Left cardiac atrium (tissue), 4 donors: Measurements from ENCODE around the gene SLC24A3. TPM values are rescaled to one million over a fixed set of nuclear protein-coding genes. Genes with fewer than 3 reads are reported as not detected.
A peak's percentile ranks its signal among the peaks of the same experiment; 100 is the strongest.

Experiments
- ATAC-seq, 2 donors: fragments of 200-7000 bp; cut with Tn5 transposase; one replicate each; pipeline ENCODE4 v1.9.1; 2020; ENCODE audit warnings: mild to moderate bottlenecking in 2 of 2, moderate library complexity in 2 of 2
- DNase-seq: peaks from one replicate; pipeline ENCODE4 v3.0.0-alpha.2; 2020
- intact Hi-C, 2 donors: fragments of 100-400 bp; cut with DNase I; formaldehyde crosslinking; loops; one replicate each; pipeline versions ENCODE4 v1.14.1 to v1.15.1; 2022 to 2023
- total RNA-seq, 2 donors: library from RNA; stranded (reverse); fragmentation: NEBNext Ultra II Directional; extraction: Animal tissue kit (Norgen Biotek cat#: 25700); gene quantifications; one replicate each; pipeline ENCODE4 v1.2.1, GENCODE V29; 2021
- donor health status: DM: no; HTN: yes; CAD: no.
- donor health status: DM: no; HTN: yes; CAD: no; lungs with severe emphysema.
- donor health status: DM: yes; HTN: yes; CAD: no.
- donor health status: Dilated cardiomyopathy.

SLC24A3 gene
- total RNA-seq, 2 donors from 2014 or later: 2.1 to 4.1 TPM

GRCh38 chr20:19462491-19462890 is 250.0 kb downstream of the SLC24A3 start:
- ATAC-seq: no peak
- no peak for DNase-seq
- intact Hi-C loops: no loop called here

DNA sequence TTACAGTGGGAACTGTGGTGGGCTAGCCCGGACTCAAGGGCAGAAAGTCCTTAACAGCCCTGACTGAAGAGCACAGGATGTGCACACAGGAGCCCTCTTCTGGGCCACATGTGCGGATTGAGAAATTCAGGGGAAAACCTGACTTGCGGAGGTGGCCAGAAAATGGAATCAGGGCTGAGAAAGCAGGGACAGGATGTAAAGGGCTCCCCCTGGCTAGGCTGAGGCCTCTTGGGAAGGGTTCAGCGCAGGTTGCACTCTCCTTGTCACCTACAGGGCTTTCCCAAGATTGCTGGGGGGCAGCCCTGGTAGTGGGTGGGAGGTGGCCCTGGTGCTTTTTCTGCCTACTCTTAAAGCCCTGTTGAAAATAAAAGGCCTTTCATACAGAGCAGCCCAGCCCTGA is 251.2 kb downstream of the SLC24A3 start:
- intact Hi-C loops: no loop called here
- no peak for ATAC-seq
- no peak for DNase-seq

DNA sequence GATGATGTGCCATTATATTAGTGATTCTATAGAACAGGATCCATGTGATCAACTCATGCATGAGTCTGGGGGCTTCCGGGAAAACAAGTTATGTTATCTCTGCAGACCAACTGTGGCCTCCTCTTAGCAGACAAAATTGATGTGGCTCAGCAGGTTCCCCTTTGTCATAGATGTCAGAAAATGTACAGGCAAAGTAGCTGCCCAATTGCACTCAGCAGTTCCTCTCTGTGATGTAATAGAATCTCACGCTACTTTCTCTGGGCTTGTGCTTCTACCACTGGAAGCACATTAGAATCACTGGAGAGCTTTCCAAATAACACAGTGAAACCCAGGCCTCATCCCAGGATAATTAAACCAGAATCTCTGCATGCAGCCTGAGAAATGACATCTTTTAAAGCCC is 253.1 kb downstream of the SLC24A3 start:
- ATAC-seq (no peak), DNase-seq (no peak)
- intact Hi-C loops: no loop called here

DNA sequence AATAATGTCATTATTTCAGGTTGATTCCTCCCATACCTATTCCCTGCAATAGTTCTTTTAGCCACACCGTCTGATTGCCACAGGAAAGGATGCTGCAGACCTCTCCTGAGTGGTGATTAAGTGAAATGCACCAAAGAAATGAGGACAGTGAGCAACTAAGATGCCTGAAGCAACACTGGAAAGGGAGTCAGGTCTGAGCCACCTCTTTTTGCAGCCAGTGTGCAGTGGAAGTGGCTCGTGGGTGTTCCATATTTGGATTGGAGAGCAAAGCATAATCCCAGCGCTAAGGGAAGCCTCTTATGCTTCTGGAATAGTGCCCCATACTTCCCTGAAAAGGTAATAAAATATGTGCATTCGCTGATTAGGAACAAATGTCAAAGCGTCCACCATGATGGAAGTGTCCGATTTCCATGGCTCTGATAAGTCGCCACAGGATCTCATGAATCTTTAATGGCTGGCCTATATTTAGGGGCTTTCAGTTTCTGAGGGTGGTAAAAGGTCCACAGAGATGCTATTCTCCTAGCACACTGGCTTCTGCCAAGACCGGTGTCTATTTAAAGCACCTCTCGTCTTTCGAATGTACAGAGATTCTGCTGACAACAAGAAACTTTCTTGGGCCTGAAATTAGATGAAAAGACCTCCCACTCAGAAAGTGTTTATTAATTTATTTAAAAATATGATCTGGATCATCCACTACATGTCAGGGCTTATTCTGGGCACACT is 253.9 kb downstream of the SLC24A3 start:
- no peak for DNase-seq
- intact Hi-C loops: no loop called here
- no peak for ATAC-seq

DNA sequence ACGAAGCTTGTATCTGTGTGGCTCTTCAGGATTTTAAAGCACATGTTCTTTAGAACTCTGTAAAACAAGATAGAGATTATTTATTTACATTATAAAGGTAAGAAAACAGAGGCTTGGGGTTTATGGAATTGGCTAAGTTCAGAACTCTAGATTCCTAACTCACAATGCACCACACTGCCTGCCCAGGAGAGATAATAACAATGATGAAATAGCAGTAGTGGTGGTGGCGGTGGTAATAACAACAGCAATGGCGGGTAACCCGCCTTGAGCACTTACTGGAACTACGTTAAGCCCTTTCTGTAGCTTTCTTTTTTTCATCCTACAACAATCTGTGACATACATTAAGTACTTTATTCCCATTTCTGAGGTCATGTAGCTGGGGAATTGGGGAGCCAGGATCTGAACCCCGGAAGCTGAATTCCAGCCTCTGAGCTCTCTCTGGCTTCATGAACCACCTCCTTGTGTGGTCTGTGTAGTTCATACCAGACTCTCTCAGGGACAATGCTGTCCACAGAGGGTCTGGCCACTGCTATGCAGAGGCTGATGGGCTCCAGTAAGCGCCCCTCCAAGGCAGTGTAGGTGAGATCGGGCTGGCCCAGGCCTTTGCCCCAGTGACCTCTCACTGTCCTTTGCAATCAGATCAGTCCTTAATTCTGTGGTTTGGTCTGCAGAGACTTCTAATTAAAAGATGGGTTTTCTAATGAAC is 260.9 kb downstream of the SLC24A3 start:
- ATAC-seq (no peak), DNase-seq (no peak)
- intact Hi-C loops: no loop called here

- ATAC-seq (no peak), DNase-seq (no peak)
- intact Hi-C loops: no loop called here
Observed at GRCh38 chr20:19473922-19474286, 261.5 kb downstream of the SLC24A3 start.

- DNase-seq: no peak
- intact Hi-C loops: no loop called here
- no peak for ATAC-seq
Observed at GRCh38 chr20:19478320-19478895, 266.0 kb downstream of the SLC24A3 start.

DNA sequence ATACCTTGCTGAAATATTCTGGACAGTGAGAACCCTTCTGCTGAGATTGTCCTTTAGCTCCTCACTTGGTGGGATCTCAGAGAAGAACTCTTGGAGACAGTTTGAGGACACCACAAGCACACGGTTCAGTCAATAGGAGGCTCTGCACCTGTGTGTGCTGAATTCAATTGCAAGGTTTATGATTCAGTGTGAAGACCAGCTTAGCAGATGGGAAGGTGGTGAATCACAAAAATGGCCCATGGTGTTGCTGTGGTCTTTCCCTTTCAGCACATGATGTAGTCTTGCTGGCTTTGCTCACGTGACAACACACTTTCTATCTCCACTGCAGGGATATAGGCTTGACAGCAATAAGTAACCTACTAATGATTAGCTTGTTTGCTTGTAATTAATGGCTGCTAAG is 270.3 kb downstream of the SLC24A3 start:
- intact Hi-C loops: no loop called here
- ATAC-seq (no peak), DNase-seq (no peak)

GRCh38 chr20:19483309-19483708 is 270.9 kb downstream of the SLC24A3 start:
- ATAC-seq: no peak
- intact Hi-C loops: no loop called here
- DNase-seq: no peak

GRCh38 chr20:19486446-19486845 is 274.0 kb downstream of the SLC24A3 start:
- no peak for DNase-seq
- ATAC-seq: no peak
- intact Hi-C loops: no loop called here

GRCh38 chr20:19487420-19487819 is 275.0 kb downstream of the SLC24A3 start:
- intact Hi-C loops: no loop called here
- ATAC-seq (no peak), DNase-seq (no peak)

- intact Hi-C loops: no loop called here
- no peak for ATAC-seq
- DNase-seq: no peak
Observed at GRCh38 chr20:19491241-19491640, 278.8 kb downstream of the SLC24A3 start.

DNA sequence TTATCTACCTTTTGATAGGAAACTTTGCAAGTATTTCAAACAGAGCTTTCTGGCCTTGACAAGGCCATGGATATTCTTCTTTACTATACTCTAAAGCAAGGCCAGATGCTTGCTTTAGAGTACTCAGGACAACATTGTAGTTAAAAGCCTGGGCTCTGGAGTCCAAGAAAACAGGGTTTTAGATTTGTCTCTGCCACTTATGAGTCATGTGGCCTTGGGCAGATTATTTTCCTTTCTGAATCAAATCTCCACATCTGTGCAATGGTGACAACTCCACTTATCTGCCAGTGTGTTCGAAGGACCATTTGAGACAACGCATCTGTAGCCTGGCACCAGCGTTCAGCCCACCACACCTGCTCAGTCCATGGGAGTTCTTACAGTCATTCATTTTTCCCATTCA is 279.7 kb downstream of the SLC24A3 start:
- DNase-seq (no peak), ATAC-seq (no peak)
- intact Hi-C loops: no loop called here

GRCh38 chr20:19492687-19493336 is 280.4 kb downstream of the SLC24A3 start:
- DNase-seq (no peak), ATAC-seq (no peak)
- intact Hi-C loops: no loop called here

GRCh38 chr20:19493794-19494495 is 281.5 kb downstream of the SLC24A3 start:
- ATAC-seq (peak; percentile 26 to 76), DNase-seq (no peak)
- intact Hi-C loops: no loop called here

DNA sequence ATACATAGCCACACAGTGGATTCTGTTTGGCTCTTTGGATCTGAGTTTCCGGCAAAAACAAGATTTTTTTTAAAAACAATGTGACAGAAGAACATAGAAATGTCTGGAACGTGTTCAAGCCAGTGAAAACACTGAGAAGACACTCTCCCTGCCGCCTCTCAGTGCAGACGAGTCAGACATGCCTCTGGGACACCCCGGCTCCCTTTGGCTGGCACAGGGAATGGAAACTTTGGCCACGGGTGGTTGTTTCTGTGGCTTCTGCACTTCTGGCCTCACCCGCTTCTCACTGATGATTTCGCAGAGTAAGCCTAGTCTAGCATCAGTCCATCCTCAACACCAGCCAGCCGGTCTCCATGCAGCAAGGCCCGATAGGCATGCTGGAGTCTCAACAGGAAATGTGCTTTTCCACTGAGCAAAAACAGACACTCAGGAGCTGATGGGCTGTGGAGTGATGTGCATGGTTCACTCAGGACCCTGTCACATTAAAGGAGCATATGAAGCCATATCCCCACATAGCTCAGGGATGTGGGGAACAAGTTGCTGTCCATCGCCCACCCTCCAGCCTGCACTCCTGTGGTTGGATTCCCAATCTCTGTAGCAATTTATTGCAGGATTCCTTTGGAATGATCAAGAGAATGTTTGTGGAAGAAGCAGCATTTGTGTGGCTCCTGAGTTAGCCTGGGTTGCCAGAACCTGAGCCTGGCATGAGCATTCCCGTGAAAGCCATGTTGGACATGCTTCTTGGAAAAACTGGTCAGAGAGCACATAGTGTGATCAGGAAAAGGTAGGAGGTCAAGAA is 283.7 kb downstream of the SLC24A3 start:
- DNase-seq (no peak), ATAC-seq (peak in 1 of 2 donors; percentile 66)

GRCh38 chr20:19497064-19497463 is 284.6 kb downstream of the SLC24A3 start:
- intact Hi-C loops: no loop called here
- ATAC-seq: no peak
- no peak for DNase-seq

More for the DNA sequence above, 283.7 kb downstream of the SLC24A3 start:
- intact Hi-C loops: no loop called here

DNA sequence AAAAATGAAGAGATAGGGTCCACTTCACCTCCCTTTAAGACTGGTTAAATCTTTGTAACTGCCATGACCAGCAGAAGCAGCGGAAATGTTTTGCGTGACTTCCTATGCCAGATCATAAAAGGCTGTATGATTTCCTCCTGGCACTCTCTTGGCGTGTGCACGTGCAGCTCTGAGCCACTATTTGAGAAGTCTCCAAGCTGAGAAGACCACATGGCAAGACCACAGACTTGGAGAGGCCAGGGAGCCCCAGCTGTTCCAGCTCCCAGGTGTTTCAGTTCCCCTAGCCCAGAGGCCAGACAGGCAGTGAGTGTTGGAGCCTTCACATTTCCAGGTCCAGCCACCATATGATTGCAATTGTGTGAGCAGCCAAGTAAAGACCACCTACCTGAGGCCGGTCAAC is 286.3 kb downstream of the SLC24A3 start:
- DNase-seq (no peak), ATAC-seq (no peak)
- intact Hi-C loops: no loop called here
